GM18867 (cell line): ENCODE measurements around the gene NOX5.
"Not testable (repeated sequence)": the region's sequence is repeated elsewhere in the genome, so short reads cannot be mapped to it uniquely, and the experiment has no call there.

ENCODE experiments used
- ATAC-seq: cut with Tn5 transposase; IDR thresholded peaks from one replicate; pipeline ENCODE4 v1.9.1; 2021; ENCODE audit warnings: mild to moderate bottlenecking, moderate library complexity; ENCODE audit not compliant: unreplicated experiment

NOX5 gene

GRCh38 chr15:69014454-69014853 lies at the start of gene NOX5:
Gene NOX5 (plus strand): TSS chr15:69014695. CDS start chr15:69014736, 41 bp downstream.
- ATAC-seq, result no peak

GRCh38 chr15:68966996-68967395 lies 47.5 kb upstream of the NOX5 start:
- ATAC-seq, result no peak

GRCh38 chr15:68967948-68968347 lies 46.5 kb upstream of the NOX5 start:
- no peak for ATAC-seq

- ATAC-seq, result no peak
Measured at GRCh38 chr15:68969298-68969697, 45.2 kb upstream of the NOX5 start.

GRCh38 chr15:68972201-68973065 lies 42.1 kb upstream of the NOX5 start:
- ATAC-seq, result no peak

- ATAC-seq, result not testable (repeated sequence)
Measured at GRCh38 chr15:68975651-68976160, 38.8 kb upstream of the NOX5 start.

- ATAC-seq, result not testable (repeated sequence)
Measured at GRCh38 chr15:68977426-68977825, 37.1 kb upstream of the NOX5 start.

- no peak for ATAC-seq
Measured at GRCh38 chr15:68979006-68979405, 35.5 kb upstream of the NOX5 start.

- no peak for ATAC-seq
Measured at GRCh38 chr15:68979816-68980215, 34.7 kb upstream of the NOX5 start.

- no peak for ATAC-seq
Measured at GRCh38 chr15:68980786-68981185, 33.7 kb upstream of the NOX5 start.

- ATAC-seq, result no peak
Measured at GRCh38 chr15:68981941-68982340, 32.6 kb upstream of the NOX5 start.

GRCh38 chr15:68982976-68983563 lies 31.4 kb upstream of the NOX5 start:
- ATAC-seq, result no peak

GRCh38 chr15:68983961-68984481 lies 30.5 kb upstream of the NOX5 start:
- no peak for ATAC-seq

- ATAC-seq, result no peak
Measured at GRCh38 chr15:68984586-68984985, 29.9 kb upstream of the NOX5 start.

- no peak for ATAC-seq
Measured at GRCh38 chr15:68985361-68985891, 29.1 kb upstream of the NOX5 start.

- ATAC-seq, result no peak
Measured at GRCh38 chr15:68986322-68986721, 28.2 kb upstream of the NOX5 start.

GRCh38 chr15:68987120-68987519 lies 27.4 kb upstream of the NOX5 start:
- no peak for ATAC-seq

GRCh38 chr15:68987676-68988075 lies 26.8 kb upstream of the NOX5 start:
- no peak for ATAC-seq

GRCh38 chr15:68989541-68990230 lies 24.8 kb upstream of the NOX5 start:
- no peak for ATAC-seq

- ATAC-seq, result no peak
Measured at GRCh38 chr15:68990231-68990991, 24.1 kb upstream of the NOX5 start.
